SK-N-MC (cell line): Measurements from ENCODE around the gene CAMSAP1.

Experiments
- EZH2 ChIP-seq: fragments of 200-600 bp; sonication (generic); IDR thresholded peaks from one replicate; pipeline ENCODE4 v1.6.1; 2017; ENCODE audit warnings: antibody characterized with exemption
- POLR2AphosphoS5 ChIP-seq: IDR thresholded peaks from 2 replicates; pipeline ENCODE4 v1.6.1; 2012; ENCODE audit warnings: mild to moderate bottlenecking, low read depth, low read length, borderline replicate concordance

- no peak for TF ChIP-seq POLR2AphosphoS5
- TF ChIP-seq EZH2, result no peak
These were observed 21.6 kb upstream of the CAMSAP1 start for GRCh38 chr9:135928731-135929655.
